Ishikawa (cell line): ENCODE results near the gene POLR3A.

Experiments
- CEBPB ChIP-seq: IDR thresholded peaks from 2 replicates; pipeline ENCODE4 v1.6.1; 2012
- CREB1 ChIP-seq: IDR thresholded peaks from 2 replicates; pipeline ENCODE4 v1.6.1; 2012; ENCODE audit warnings: low read depth
- EGR1 ChIP-seq: IDR thresholded peaks from 2 replicates; pipeline ENCODE4 v1.6.1; 2012
- EP300 ChIP-seq: IDR thresholded peaks from 2 replicates; pipeline ENCODE4 v1.6.1; 2012; ENCODE audit warnings: borderline replicate concordance
- FOXM1 ChIP-seq: IDR thresholded peaks from 2 replicates; pipeline ENCODE4 v1.6.1; 2012; ENCODE audit warnings: low read depth, borderline replicate concordance
- MAX ChIP-seq: IDR thresholded peaks from 2 replicates; pipeline ENCODE4 v1.6.1; 2012
- NFIC ChIP-seq: IDR thresholded peaks from 2 replicates; pipeline ENCODE4 v1.6.1; 2012
- RAD21 ChIP-seq: IDR thresholded peaks from 2 replicates; pipeline ENCODE4 v1.6.1; 2012; ENCODE audit warnings: low read depth
- REST ChIP-seq: IDR thresholded peaks from 2 replicates; pipeline ENCODE4 v1.6.1; 2012; ENCODE audit warnings: low read depth, mild to moderate bottlenecking
- TAF1 ChIP-seq: IDR thresholded peaks from 2 replicates; pipeline ENCODE4 v1.6.1; 2012; ENCODE audit warnings: low read depth, mild to moderate bottlenecking
- TCF12 ChIP-seq: IDR thresholded peaks from 2 replicates; pipeline ENCODE4 v1.6.1; 2012; ENCODE audit warnings: low read depth
- TEAD4 ChIP-seq: IDR thresholded peaks from 2 replicates; pipeline ENCODE4 v1.6.1; 2012
- USF1 ChIP-seq: IDR thresholded peaks from 2 replicates; pipeline ENCODE4 v1.6.1; 2012
- YY1 ChIP-seq: IDR thresholded peaks from 2 replicates; pipeline ENCODE4 v1.6.1; 2012; ENCODE audit warnings: low read depth
- ZBTB7A ChIP-seq: IDR thresholded peaks from 2 replicates; pipeline ENCODE4 v1.6.1; 2012; ENCODE audit warnings: low read depth

The POLR3A gene

GRCh38 chr10:77993620-77994019, 35.7 kb downstream of the POLR3A start:
- TF ChIP-seq FOXM1 (no peak), ZBTB7A (no peak), REST (no peak)

- TF ChIP-seq ZBTB7A, result no peak
Observed at GRCh38 chr10:77989081-77989724, 40.1 kb downstream of the POLR3A start.

GRCh38 chr10:77987671-77988255, 41.6 kb downstream of the POLR3A start:
- no peak for TF ChIP-seq TEAD4
- TF ChIP-seq TCF12, result no peak
- TF ChIP-seq NFIC, result no peak
- no peak for TF ChIP-seq FOXM1
- TF ChIP-seq EGR1, result no peak
- no peak for TF ChIP-seq CEBPB
- TF ChIP-seq MAX, result no peak
- no peak for TF ChIP-seq CREB1
- TF ChIP-seq YY1, result no peak
- TF ChIP-seq RAD21, result no peak
- no peak for TF ChIP-seq ZBTB7A
- TF ChIP-seq USF1, result no peak
- no peak for TF ChIP-seq REST
- no peak for TF ChIP-seq EP300
- TF ChIP-seq TAF1, result no peak

GRCh38 chr10:77984986-77985385, 44.3 kb downstream of the POLR3A start:
- TF ChIP-seq ZBTB7A (no peak), TAF1 (no peak), CEBPB (no peak), TEAD4 (no peak), TCF12 (no peak), EGR1 (no peak), REST (no peak), RAD21 (no peak), EP300 (no peak), YY1 (no peak), MAX (no peak), USF1 (no peak), CREB1 (no peak), NFIC (no peak)
